ENCODE measurements around the gene KMO.

Gene KMO

DNA sequence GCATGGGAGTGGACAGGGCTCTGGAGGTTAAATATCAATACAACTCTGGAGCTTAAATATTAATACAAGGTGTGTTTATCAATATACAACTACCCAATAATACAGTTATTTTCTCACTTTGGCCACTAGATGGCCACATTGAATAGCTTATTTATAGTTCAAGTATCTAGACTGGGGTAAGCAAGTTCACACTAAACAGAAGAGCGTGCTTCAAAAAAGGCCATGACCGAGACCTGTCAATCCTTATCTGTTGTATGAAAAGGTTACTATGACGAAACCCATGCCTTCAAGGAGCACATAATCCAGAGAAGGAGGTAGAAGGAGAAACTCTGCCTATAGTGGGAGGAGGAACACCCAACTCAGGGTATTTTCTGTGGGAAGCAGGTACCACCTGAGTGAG, 78.9 kb downstream of the KMO start:
- peak; percentile 72 for DNase-seq (ENCODE audit: low read depth)
- H3K4me3 ChIP-seq (ENCODE audit: low read depth, low read length): no peak overlapping the region
- TF ChIP-seq, protein P1, sequence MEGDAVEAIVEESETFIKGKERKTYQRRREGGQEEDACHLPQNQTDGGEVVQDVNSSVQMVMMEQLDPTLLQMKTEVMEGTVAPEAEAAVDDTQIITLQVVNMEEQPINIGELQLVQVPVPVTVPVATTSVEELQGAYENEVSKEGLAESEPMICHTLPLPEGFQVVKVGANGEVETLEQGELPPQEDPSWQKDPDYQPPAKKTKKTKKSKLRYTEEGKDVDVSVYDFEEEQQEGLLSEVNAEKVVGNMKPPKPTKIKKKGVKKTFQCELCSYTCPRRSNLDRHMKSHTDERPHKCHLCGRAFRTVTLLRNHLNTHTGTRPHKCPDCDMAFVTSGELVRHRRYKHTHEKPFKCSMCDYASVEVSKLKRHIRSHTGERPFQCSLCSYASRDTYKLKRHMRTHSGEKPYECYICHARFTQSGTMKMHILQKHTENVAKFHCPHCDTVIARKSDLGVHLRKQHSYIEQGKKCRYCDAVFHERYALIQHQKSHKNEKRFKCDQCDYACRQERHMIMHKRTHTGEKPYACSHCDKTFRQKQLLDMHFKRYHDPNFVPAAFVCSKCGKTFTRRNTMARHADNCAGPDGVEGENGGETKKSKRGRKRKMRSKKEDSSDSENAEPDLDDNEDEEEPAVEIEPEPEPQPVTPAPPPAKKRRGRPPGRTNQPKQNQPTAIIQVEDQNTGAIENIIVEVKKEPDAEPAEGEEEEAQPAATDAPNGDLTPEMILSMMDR (IDR thresholded peaks at IDR 0.05; ENCODE audit: insufficient read depth, low read depth, low read length, missing control alignments): peak; percentile 54

DNA sequence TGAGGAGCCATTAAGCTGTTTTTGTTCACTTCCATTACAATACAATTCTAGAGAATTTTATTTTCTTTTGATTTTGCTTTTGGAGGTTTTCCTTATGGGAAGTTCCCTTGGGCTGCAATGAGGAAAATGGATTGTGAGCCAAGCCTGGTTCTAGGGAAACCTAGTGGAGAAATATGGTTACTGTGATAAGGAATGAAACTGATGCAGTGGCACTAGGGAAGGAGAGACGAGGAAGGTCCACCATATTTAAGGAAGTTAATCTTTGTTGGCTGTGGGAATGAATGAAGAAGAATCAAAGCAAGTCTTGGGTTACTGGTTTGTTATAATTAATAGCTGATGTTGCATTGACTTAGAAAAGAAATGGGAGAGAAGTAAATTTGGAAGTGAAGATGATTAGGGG, 79.6 kb downstream of the KMO start:
- DNase-seq (ENCODE audit: low read depth): no peak
- no peak overlapping the region for H3K4me3 ChIP-seq (ENCODE audit: low read depth, low read length)
- TF ChIP-seq, protein P1 (IDR thresholded peaks at IDR 0.05; ENCODE audit: insufficient read depth, low read depth, low read length, missing control alignments): no peak

DNA sequence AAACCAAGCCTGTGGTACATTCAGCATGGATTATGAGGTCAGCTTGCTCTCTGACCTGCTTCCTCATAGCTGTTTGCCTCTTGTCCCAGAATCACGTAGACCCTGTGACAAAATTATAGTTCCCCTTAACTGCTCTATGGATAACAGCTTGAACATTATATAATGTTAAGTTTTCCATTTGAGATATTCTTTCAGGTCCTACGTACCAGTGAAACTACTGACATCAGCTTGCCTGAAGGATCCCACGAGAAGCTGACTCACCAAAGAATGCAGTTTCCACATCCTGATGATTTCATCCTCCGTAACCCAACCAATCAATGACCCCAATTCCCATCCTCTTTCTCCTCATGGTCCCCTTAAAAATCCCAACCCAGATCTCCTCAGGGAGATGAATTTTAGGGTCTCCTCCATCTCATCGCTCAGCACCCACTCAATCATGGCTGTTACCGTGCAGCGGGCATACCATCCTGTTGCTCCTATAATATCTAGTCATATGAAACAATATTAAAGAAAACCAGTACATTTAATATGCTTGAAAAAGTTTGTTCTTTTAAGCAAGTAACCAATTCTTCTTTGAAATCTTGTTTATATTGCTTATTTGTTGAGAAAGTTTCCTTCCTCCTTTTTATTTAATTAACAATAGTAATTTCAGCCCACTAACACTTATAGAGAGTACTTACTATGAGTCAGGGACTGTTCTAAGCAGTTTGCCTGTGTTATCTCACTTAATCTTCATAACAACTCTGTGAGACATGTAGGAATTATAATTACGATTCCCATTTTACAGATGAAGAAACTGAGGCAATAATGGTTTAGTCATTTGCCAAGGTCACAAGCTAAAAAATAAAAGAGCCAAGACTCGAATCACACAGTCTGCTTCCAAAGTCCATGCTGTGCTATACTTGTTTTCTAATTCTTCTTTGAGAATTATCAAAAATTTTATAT, 80.6 kb downstream of the KMO start:
- TF ChIP-seq, protein P1 (IDR thresholded peaks at IDR 0.05; ENCODE audit: insufficient read depth, low read depth, low read length, missing control alignments): no peak
- no peak for DNase-seq (ENCODE audit: low read depth)
- no peak overlapping the region for H3K4me3 ChIP-seq (ENCODE audit: low read depth, low read length)

DNA sequence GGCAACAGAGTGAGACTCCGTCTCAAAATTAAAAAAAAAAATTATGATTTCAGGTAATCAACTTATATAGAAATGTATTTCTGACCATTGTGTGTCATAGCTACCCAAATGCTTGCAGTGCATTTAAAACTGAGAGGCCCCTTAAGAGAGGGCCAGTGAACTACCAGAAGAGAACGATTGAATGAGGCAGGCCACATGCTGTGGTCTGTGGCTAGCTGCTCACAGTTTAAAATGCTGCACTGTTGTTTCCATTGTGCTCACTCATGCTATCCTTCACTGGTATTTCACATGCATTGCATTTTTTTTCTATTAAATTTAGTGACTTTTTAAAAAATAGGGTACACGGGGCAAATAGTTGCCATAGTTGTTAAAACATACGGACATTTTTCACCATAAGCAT, 82.0 kb downstream of the KMO start:
- TF ChIP-seq, protein P1 (IDR thresholded peaks at IDR 0.05; ENCODE audit: insufficient read depth, low read depth, low read length, missing control alignments): no peak
- no peak overlapping the region for H3K4me3 ChIP-seq (ENCODE audit: low read depth, low read length)
- no peak for DNase-seq (ENCODE audit: low read depth)

DNA sequence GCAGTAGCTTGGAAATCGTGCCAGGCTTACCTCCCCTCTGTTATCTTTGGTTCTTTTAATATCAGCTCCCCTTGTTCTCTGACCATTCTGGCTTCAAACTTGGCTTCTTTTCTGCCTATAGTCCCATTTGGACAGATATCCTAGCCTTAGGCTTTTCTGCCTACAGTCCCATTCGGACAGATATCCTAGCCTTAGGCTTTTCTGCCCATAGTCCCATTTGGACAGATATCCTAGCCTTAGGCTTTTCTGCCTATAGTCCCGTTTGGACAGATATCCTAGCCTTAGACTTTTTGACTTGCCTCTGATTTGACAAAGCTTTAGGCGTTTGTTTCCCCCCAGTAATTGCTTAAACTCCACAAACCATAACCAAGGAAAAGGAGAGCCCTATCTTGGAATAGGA, 82.4 kb downstream of the KMO start:
- no peak overlapping the region for H3K4me3 ChIP-seq (ENCODE audit: low read depth, low read length)
- no peak for DNase-seq (ENCODE audit: low read depth)
- TF ChIP-seq, protein P1 (IDR thresholded peaks at IDR 0.05; ENCODE audit: insufficient read depth, low read depth, low read length, missing control alignments): no peak

DNA sequence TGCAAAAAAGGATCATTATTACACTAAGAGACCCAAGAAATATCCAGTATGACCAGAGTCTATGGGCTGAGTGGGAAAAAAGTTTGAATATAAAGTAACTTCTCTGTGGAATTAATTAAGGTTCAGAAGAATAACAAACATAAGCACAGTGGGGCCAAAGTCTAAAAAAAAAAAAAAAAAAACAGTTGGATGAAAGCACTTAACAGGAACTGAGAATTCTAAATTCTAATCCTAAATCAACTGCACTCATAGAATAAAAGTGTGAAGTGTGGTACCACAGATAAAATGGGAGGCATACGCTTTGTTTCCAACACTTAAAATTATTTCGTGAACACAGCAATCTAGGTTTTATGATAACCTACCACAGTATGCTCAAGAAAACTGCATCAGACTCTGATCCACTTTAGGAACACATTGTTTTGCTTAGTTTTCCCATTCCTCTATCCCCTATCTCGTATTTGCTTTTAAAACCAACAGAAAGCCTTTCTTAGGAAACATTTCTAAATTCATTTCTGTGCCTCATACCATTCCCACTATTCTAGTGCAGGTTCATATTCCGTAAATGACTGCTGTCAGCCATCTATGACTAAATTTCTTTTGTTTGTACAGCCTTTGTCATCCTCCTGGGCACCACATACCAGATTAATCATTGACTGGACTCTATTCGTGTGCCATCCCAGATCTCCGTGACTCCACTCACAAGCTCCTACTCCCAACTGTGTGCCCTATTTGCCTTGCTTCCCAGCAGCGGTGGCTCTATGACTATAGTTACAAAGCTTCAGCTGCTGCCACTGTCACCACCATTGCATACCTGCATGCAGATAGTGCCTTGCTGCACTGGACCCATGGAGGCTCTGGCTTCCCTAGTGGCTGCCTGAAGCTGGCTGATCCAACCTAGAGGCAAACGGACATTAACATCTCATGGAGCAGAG, 83.1 kb downstream of the KMO start:
- no peak for DNase-seq (ENCODE audit: low read depth)
- no peak overlapping the region for H3K4me3 ChIP-seq (ENCODE audit: low read depth, low read length)
- TF ChIP-seq, protein P1 (IDR thresholded peaks at IDR 0.05; ENCODE audit: insufficient read depth, low read depth, low read length, missing control alignments): no peak

Measured in GM12865 (cell line).